Panc1 (cell line): ENCODE measurements around the gene MRM3.

Experiments
- POLR2AphosphoS5 ChIP-seq: IDR thresholded peaks from 2 replicates; pipeline ENCODE4 v1.6.1; 2012; ENCODE audit warnings: mild to moderate bottlenecking, low read depth, low read length, moderate library complexity
- TF ChIP-seq, protein P1 (sequence below): fragments of 450-650 bp; IDR thresholded peaks from 2 replicates; pipeline ENCODE4 v1.5.1; 2017; ENCODE audit warnings: mild to moderate bottlenecking
- TF ChIP-seq, protein P2 (sequence below), 2 experiments: IDR thresholded peaks; 2 replicates each; pipeline ENCODE4 v1.6.1; 2011 to 2012; ENCODE audit warnings: low read depth in 2 of 2, control low read depth in 1 of 2, low read length in 1 of 2, mild to moderate bottlenecking in 1 of 2, moderate library complexity in 1 of 2; ENCODE audit not compliant: insufficient read depth in 1 of 2

DNA sequence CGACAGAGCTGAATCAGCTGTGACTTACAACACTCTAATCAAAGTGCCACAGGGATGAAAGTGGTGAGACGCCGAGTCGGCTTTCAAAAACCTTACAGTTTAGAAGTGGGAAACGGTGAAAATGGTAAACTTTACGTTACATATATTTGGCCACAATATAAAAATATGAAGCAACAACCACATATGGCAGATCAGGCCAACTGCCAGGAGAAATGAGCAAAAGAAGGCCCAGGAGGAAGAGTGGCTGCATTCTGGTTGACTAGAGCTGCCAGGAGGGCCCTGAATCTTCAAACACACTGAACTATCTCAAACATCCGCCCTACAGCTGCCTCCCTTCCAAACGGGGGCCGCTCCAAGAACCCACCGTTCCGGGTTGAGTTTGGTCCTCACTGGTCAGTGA lies 56.3 kb downstream of the MRM3 start:
- no peak for TF ChIP-seq POLR2AphosphoS5
- TF ChIP-seq, protein P1, sequence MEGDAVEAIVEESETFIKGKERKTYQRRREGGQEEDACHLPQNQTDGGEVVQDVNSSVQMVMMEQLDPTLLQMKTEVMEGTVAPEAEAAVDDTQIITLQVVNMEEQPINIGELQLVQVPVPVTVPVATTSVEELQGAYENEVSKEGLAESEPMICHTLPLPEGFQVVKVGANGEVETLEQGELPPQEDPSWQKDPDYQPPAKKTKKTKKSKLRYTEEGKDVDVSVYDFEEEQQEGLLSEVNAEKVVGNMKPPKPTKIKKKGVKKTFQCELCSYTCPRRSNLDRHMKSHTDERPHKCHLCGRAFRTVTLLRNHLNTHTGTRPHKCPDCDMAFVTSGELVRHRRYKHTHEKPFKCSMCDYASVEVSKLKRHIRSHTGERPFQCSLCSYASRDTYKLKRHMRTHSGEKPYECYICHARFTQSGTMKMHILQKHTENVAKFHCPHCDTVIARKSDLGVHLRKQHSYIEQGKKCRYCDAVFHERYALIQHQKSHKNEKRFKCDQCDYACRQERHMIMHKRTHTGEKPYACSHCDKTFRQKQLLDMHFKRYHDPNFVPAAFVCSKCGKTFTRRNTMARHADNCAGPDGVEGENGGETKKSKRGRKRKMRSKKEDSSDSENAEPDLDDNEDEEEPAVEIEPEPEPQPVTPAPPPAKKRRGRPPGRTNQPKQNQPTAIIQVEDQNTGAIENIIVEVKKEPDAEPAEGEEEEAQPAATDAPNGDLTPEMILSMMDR, result no peak
- TF ChIP-seq, protein P2, sequence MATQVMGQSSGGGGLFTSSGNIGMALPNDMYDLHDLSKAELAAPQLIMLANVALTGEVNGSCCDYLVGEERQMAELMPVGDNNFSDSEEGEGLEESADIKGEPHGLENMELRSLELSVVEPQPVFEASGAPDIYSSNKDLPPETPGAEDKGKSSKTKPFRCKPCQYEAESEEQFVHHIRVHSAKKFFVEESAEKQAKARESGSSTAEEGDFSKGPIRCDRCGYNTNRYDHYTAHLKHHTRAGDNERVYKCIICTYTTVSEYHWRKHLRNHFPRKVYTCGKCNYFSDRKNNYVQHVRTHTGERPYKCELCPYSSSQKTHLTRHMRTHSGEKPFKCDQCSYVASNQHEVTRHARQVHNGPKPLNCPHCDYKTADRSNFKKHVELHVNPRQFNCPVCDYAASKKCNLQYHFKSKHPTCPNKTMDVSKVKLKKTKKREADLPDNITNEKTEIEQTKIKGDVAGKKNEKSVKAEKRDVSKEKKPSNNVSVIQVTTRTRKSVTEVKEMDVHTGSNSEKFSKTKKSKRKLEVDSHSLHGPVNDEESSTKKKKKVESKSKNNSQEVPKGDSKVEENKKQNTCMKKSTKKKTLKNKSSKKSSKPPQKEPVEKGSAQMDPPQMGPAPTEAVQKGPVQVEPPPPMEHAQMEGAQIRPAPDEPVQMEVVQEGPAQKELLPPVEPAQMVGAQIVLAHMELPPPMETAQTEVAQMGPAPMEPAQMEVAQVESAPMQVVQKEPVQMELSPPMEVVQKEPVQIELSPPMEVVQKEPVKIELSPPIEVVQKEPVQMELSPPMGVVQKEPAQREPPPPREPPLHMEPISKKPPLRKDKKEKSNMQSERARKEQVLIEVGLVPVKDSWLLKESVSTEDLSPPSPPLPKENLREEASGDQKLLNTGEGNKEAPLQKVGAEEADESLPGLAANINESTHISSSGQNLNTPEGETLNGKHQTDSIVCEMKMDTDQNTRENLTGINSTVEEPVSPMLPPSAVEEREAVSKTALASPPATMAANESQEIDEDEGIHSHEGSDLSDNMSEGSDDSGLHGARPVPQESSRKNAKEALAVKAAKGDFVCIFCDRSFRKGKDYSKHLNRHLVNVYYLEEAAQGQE (IDR thresholded peaks at IDR 0.05; ENCODE audit: insufficient read depth in 1 of 2, low read depth in 2 of 2, low read length in 1 of 2), result no peak
